Fibroblast of lung (primary cell): ENCODE measurements around the gene DUSP15. TPM values are rescaled to one million over a fixed set of nuclear protein-coding genes. Genes with fewer than 3 reads are reported as not detected.

Experiments
- DNase-seq, 2 donors: peaks; one replicate each; pipeline versions ENCODE4 v3.0.0 to v3.0.0-alpha.2; 2010; ENCODE audit warnings: low read depth in 2 of 2
- H2AFZ ChIP-seq: 2 replicates; pipeline ENCODE4 v1.5.1; 2012; ENCODE audit warnings: low read length, control low read depth, inconsistent platforms
- H3K27ac ChIP-seq: 2 replicates; pipeline ENCODE4 v1.5.1; 2011; ENCODE audit warnings: low read length, control low read depth; ENCODE audit not compliant: insufficient read depth
- H3K27me3 ChIP-seq: 2 replicates; pipeline ENCODE4 v1.5.1; 2011; ENCODE audit warnings: mild to moderate bottlenecking, low read length; ENCODE audit not compliant: control insufficient read depth, insufficient read depth
- H3K36me3 ChIP-seq: 2 replicates; pipeline ENCODE4 v1.5.1; 2011; ENCODE audit warnings: low read length; ENCODE audit not compliant: control insufficient read depth, insufficient read depth
- H3K4me1 ChIP-seq: 2 replicates; pipeline ENCODE4 v1.5.1; 2011; ENCODE audit warnings: low read length; ENCODE audit not compliant: control insufficient read depth, insufficient read depth; ENCODE audit errors: extremely low read depth
- H3K4me2 ChIP-seq: 2 replicates; pipeline ENCODE4 v1.5.1; 2011; ENCODE audit warnings: low read length, control low read depth; ENCODE audit not compliant: insufficient read depth; ENCODE audit errors: extremely low read depth
- H3K4me3 ChIP-seq, 4 experiments: fragments of 200-600 bp in 1 of 4; sonication (generic) in 1 of 4; replicated peaks in 1 of 4; 2 replicates each; pipeline ENCODE4 v1.5.1; 2011 to 2016; ENCODE audit warnings: low read length in 4 of 4, low read depth in 3 of 4, mild to moderate bottlenecking in 3 of 4, control low read depth in 2 of 4, inconsistent platforms in 1 of 4, mixed read lengths in 1 of 4; ENCODE audit not compliant: insufficient read depth in 1 of 4; ENCODE audit errors: control extremely low read depth in 1 of 4
- H3K79me2 ChIP-seq: 2 replicates; pipeline ENCODE4 v1.5.1; 2012; ENCODE audit warnings: mild to moderate bottlenecking, low read length, inconsistent platforms; ENCODE audit not compliant: control insufficient read depth, insufficient read depth
- H3K9ac ChIP-seq: 2 replicates; pipeline ENCODE4 v1.5.1; 2011; ENCODE audit warnings: mild to moderate bottlenecking, low read length, control low read depth; ENCODE audit not compliant: insufficient read depth
- H3K9me3 ChIP-seq: 2 replicates; pipeline ENCODE4 v1.5.1; 2012; ENCODE audit warnings: low read depth, low read length; ENCODE audit not compliant: control insufficient read depth, insufficient read depth
- H4K20me1 ChIP-seq: 2 replicates; pipeline ENCODE4 v1.5.1; 2011; ENCODE audit warnings: low read length; ENCODE audit not compliant: control insufficient read depth, insufficient read depth; ENCODE audit errors: extremely low read depth
- EZH2 ChIP-seq: IDR thresholded peaks from 2 replicates; pipeline ENCODE4 v1.5.1; 2012; ENCODE audit warnings: low read length, control low read depth, mild to moderate bottlenecking; ENCODE audit errors: missing control alignments
- polyA plus RNA-seq, 2 donors: library from polyadenylated mRNA; depleted of rRNA in 1 of 2; stranded (reverse) in 1 of 2; unstranded in 1 of 2; fragments of >200 nt; gene quantifications; 2 replicates each; pipeline ENCODE4 v1.2.1, GENCODE V29; 2011 to 2012; ENCODE audit warnings: missing spikeins in 1 of 2
- total RNA-seq: library from RNA; depleted of rRNA; stranded (reverse); fragments of >200 nt; gene quantifications from 2 replicates; pipeline ENCODE4 v1.2.1, GENCODE V29; 2014
- TF ChIP-seq, protein P1 (sequence below), 2 donors: IDR thresholded peaks in 1 of 2; conservative IDR thresholded peaks in 1 of 2; 1 replicate in 1 of 2; 2 replicates in 1 of 2; pipeline ENCODE4 v1.5.1; 2011 to 2012; ENCODE audit warnings: low read length in 2 of 2, control low read depth in 1 of 2, inconsistent platforms in 1 of 2, low read depth in 1 of 2, mild to moderate bottlenecking in 1 of 2

Gene DUSP15
- total and polyA plus RNA-seq, 2 donors (not counting 1 experiment from before 2014, with no cell fraction given) = 0.14 TPM; not detected in 1

DNA sequence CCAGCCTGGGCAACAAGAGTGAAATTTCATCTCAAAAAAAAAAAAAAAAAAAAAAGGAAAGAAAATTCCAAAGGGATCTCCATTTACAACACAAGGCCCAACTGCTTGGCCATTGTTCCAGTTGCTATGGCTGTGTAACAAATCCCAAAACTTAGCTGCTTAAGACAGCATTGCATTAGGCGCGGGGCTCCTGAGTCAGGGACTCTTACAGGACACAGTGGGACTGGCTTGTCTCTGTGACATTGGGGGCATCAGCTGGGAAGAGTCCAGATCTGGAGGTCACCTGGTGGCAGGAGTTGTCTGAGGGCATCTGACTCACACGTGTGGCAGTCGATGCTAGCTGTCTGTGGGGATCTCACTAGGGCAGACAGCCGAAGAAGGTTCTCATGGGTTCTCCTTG is 35.7 kb upstream of the DUSP15 start:
- TF ChIP-seq, protein P1, sequence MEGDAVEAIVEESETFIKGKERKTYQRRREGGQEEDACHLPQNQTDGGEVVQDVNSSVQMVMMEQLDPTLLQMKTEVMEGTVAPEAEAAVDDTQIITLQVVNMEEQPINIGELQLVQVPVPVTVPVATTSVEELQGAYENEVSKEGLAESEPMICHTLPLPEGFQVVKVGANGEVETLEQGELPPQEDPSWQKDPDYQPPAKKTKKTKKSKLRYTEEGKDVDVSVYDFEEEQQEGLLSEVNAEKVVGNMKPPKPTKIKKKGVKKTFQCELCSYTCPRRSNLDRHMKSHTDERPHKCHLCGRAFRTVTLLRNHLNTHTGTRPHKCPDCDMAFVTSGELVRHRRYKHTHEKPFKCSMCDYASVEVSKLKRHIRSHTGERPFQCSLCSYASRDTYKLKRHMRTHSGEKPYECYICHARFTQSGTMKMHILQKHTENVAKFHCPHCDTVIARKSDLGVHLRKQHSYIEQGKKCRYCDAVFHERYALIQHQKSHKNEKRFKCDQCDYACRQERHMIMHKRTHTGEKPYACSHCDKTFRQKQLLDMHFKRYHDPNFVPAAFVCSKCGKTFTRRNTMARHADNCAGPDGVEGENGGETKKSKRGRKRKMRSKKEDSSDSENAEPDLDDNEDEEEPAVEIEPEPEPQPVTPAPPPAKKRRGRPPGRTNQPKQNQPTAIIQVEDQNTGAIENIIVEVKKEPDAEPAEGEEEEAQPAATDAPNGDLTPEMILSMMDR (conservative IDR thresholded peaks at IDR 0.05 in 1 of 2, IDR thresholded peaks at IDR 0.05 in 1 of 2; ENCODE audit: low read depth in 1 of 2, low read length in 2 of 2) = no peak
- no peak for TF ChIP-seq EZH2
- no peak overlapping the region for H3K4me3 ChIP-seq

DNA sequence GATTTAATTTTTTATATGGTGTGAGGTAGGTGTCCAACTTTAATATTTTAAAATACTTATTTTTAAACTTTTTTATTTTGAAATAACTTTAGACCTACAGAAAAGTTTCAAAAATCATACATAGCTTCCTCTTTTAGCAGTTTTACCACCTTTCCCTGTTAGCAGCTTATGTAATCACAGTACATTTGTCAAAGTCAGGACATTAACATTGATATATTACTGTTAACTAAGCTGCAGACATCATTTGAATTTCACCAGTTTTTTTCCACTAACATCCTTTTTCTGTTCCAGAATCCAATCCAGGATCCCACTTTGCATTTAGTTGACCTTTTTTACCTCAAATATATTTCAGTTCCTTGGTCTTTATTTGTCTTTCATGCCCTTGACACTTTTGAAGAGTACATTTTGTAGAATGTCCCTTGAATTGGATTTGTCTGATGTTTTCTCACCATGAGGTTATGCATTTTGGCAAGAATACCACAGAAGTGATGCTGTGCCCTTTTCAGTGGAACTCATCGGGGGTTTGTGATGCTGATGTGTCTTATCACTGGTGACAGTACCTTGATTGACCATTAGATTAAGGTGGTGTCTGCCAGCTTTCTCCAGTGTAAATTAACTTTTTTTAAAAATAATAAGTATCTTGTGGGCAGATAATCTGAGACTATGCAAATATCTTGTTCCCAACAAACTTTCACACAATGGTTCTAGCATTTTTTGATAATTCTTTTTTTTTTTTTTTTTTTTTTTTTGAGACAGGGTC is 33.5 kb upstream of the DUSP15 start:
- H3K9ac ChIP-seq = no peak overlapping the region
- H3K4me2 ChIP-seq = no peak overlapping the region
- H3K36me3 ChIP-seq = no peaks in the 10 kb centered on the region
- H3K4me1 ChIP-seq = no peaks in the 10 kb centered on the region
- no peak overlapping the region for H2AFZ ChIP-seq
- no peaks in the 10 kb centered on the region for H3K79me2 ChIP-seq
- H3K9me3 ChIP-seq = no peaks in the 10 kb centered on the region
- no peak overlapping the region for H3K27ac ChIP-seq
- TF ChIP-seq, protein P1 (conservative IDR thresholded peaks at IDR 0.05 in 1 of 2, IDR thresholded peaks at IDR 0.05 in 1 of 2; ENCODE audit: low read depth in 1 of 2, low read length in 2 of 2) = no peak
- TF ChIP-seq EZH2 = no peak
- DNase-seq = no peak
- H4K20me1 ChIP-seq = no peaks in the 10 kb centered on the region
- H3K27me3 ChIP-seq = peaks cover 7% of the 10 kb centered on the region
- H3K4me3 ChIP-seq = no peak overlapping the region

More for the DNA sequence above, 35.7 kb upstream of the DUSP15 start:
- Histone ChIP-seq H3K36me3 (no peaks in the 10 kb centered on the region), H2AFZ (no peak overlapping the region), H3K27me3 (no peaks in the 10 kb centered on the region), H3K27ac (no peak overlapping the region), H3K9me3 (no peaks in the 10 kb centered on the region), H4K20me1 (no peaks in the 10 kb centered on the region), H3K9ac (no peak overlapping the region), H3K4me2 (no peak overlapping the region), H3K4me1 (no peaks in the 10 kb centered on the region), H3K79me2 (no peaks in the 10 kb centered on the region)
- no peak for DNase-seq

DNA sequence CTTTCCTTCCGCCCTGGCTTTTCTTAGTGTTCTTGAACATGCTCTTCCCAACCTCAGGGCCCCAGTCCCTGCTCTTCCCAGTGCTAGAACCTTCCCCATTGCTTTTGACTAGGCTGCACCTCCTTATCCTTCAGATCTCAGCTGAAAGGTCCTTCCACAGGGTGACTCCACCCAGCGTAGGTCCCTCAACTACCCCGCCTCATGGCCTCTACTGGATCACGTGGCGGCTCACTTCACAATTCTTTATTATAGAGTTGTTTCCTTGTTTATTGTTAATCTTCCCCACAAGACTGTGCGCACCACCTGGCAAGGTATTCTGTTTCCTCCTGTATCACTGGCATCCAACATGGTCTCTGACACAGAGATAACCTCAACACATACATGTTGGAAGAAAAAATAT is 31.3 kb upstream of the DUSP15 start:
- Histone ChIP-seq H3K27ac (no peak overlapping the region), H3K4me1 (no peaks in the 10 kb centered on the region), H3K36me3 (no peaks in the 10 kb centered on the region), H3K4me2 (no peak overlapping the region), H3K27me3 (peaks cover 11% of the 10 kb centered on the region), H3K79me2 (no peaks in the 10 kb centered on the region), H3K9ac (no peak overlapping the region), H3K9me3 (no peaks in the 10 kb centered on the region), H2AFZ (no peak overlapping the region), H3K4me3 (no peak overlapping the region), H4K20me1 (no peaks in the 10 kb centered on the region)
- no peak for DNase-seq
- TF ChIP-seq, protein P1 (conservative IDR thresholded peaks at IDR 0.05 in 1 of 2, IDR thresholded peaks at IDR 0.05 in 1 of 2; ENCODE audit: low read depth in 1 of 2, low read length in 2 of 2) = no peak
- TF ChIP-seq EZH2 = no peak
